Epithelial cell of proximal tubule (primary cell): Measurements from ENCODE around the gene SEMA7A. TPM values are rescaled to one million over a fixed set of nuclear protein-coding genes. Genes with fewer than 3 reads are reported as not detected.

Source experiments
- DNase-seq: peaks from one replicate; pipeline ENCODE4 v3.0.0-alpha.2; 2011; ENCODE audit warnings: low read depth
- H3K4me3 ChIP-seq: 2 replicates; pipeline ENCODE4 v1.5.1; 2011; ENCODE audit warnings: low read depth, mild to moderate bottlenecking, low read length
- total RNA-seq: library from RNA; depleted of rRNA; stranded (reverse); fragments of >200 nt; gene quantifications from 2 replicates; pipeline ENCODE4 v1.2.3, GENCODE V29; 2015
- TF ChIP-seq, protein P1 (sequence below): conservative IDR thresholded peaks from 2 replicates; pipeline ENCODE4 v1.5.1; 2012; ENCODE audit warnings: low read depth, mild to moderate bottlenecking, low read length

The SEMA7A gene
- total RNA-seq, 1 donor from 2014 or later, result 113 TPM

DNA sequence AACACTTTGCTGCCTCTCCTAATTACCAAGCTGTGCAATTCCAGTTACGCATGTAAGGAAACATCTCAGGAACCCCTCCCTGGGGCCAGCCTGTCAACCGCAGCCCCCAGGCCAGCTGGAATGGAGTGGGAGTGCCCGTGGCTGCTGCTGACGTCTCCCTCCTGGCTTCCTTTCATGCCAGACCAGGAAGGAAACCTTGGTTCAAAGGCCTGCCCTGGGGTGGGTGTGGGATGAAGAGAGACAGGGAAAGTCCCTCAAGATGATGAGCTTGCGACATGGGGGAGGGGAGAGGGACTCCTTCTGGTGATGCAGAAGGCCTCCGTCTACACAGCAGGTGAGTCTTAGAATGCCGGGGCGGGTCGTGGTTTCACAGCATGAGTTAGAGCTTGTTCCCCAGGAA lies 54.9 kb downstream of the SEMA7A start:
- no peak for DNase-seq
- no peak overlapping the region for H3K4me3 ChIP-seq
- TF ChIP-seq, protein P1, sequence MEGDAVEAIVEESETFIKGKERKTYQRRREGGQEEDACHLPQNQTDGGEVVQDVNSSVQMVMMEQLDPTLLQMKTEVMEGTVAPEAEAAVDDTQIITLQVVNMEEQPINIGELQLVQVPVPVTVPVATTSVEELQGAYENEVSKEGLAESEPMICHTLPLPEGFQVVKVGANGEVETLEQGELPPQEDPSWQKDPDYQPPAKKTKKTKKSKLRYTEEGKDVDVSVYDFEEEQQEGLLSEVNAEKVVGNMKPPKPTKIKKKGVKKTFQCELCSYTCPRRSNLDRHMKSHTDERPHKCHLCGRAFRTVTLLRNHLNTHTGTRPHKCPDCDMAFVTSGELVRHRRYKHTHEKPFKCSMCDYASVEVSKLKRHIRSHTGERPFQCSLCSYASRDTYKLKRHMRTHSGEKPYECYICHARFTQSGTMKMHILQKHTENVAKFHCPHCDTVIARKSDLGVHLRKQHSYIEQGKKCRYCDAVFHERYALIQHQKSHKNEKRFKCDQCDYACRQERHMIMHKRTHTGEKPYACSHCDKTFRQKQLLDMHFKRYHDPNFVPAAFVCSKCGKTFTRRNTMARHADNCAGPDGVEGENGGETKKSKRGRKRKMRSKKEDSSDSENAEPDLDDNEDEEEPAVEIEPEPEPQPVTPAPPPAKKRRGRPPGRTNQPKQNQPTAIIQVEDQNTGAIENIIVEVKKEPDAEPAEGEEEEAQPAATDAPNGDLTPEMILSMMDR, result no peak

DNA sequence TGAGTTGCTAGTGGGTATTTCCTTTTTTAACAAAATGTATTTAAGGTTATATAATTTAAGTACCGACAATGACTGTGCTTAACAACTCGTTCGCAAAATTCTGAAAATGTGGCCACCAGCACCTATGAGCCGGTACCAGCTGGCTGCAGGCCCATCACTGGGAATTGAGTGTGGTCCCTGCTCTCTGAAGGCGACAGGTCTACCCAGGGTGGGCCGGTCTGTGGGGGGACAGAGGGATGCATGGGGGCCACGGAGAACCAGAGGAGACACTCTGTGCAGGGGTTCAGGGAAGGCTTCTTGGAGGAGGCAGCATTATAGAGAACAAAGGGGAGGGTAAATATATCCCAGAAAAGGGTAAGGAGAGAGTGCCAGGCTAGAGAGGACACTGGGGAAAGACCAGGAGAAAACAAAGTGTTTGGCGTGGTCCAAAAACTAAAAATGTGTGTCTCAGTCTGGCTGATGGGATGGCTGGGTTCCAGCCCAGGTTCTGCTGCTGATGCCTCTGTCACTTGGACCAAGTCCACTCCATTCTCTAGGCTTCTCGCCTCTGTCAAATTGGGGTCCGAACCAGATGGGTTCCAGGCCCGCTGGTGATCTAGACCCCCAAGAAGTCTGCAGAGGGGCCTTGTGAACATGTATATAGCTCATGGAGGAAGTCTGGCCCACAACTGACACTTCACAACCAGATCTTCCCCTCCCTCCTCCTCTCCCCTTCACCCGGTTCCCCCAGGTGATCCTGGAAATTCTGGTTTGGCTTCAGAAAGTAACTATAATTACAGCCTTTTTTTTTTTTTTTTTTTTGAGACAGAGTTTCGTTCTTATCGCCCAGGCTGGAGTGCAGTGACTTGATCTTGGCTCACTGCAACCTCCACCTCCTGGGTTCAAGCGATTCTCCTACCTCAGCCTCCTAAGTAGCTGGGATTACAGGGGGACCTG lies 55.7 kb downstream of the SEMA7A start:
- H3K4me3 ChIP-seq, result no peak overlapping the region
- no peak for DNase-seq
- TF ChIP-seq, protein P1, result no peak

DNA sequence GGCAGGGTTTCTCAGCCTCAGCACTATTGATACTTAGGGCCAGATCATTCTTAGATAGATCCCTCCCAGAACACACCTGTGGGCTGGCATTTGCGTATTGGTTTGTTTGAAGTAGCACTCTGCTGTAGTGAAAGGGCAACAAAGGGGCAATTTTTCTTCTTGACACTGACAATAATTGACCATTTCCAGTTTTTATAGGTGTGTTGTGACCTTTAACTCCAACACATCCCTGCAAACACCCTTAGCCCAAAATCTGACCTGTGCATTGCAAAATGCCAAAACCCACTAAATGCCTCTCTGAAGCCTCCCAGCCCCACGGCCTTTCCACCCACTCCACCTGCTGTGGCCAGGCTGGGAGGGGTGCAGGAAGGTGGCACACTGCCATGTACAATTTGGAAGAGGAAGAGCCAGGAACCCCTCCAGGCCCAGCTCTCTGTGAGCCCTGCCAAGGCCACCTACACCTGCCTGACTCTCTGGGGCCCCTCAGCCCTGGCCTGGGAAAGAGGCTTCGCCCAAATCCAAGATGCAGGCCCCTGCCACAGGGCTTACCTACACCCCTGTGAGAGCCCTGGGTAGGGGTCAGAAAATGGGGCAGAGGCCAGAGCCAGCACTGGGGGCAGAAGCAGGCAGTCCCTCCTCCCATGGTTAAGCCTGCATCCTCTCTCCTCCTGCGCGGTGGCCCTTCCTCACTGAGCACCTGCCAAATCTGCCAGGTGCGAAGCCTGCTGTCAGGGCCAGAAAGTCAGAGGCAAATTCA lies 56.8 kb downstream of the SEMA7A start:
- H3K4me3 ChIP-seq, result no peak overlapping the region
- TF ChIP-seq, protein P1, result no peak
- no peak for DNase-seq

DNA sequence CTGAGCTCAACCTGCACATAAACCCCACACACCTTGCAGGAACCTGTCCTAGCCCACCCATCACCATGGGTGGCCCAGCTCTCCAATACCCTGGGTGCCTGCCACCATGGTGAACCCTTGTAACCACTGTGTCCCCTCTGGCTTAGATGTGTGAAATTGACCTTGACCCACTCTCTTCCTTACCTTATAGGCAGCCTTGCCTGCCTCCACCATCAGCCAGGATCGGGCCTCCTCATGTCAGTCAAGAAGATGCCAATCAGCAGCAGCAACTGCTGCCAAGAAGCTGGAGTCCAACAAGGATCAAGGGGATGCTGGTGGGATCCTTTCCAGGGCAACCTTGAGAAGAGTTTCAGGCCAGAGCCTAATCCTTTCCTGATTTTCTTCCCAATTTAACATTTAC lies 57.5 kb downstream of the SEMA7A start:
- DNase-seq, result no peak
- no peak overlapping the region for H3K4me3 ChIP-seq
- TF ChIP-seq, protein P1, result no peak

DNA sequence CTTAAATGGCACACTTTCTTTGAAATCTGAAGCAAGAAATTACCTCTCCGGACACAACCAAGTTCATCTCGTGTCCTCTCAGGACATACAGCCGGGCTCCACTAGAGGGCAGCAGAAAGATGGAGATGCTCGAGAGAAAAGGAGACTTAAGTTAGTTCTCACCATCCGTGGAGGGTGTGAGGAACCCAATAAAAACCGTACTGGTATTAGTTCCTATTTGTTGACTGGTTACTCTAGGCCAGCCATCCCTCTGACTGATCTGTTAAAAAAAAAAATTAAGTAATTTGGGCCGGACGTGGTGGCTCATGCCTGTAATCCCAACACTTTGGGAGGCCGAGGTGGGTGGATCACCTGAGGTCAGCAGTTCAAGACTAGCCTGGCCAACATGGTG lies 58.5 kb downstream of the SEMA7A start:
- no peak overlapping the region for H3K4me3 ChIP-seq
- TF ChIP-seq, protein P1, result peak; percentile 96
- DNase-seq, result no peak

DNA sequence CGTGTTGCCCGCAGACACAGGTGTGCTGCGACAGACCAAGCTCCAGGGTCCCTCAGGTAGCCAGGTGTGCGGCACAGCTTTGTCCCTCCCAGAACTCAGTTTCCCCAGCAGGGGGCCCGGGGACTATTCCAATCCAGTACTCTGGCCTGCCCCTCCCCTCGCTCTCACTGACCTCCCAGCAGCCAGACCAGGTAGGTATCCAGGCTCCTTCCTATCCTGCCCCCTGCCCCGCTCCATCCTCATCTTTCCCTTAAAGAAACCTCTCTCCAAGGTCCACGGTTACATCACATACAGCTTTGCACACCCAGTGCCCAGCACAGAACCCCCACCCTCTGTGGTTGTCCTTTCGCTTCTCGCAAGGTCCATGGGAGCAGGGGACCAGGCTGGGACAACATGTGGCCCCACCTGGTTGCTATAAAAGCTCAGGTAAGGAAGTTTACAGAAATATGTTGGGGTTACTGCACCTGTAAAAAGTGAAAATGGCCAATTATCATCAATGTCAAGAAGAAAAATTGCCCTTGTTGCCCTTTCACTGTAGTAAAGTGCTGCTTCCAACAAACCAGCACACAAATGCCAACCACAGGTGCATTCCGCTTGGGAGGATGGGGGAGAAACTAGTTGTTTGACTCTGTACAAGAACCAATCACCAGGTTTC lies 59.0 kb downstream of the SEMA7A start:
- no peak for DNase-seq
- TF ChIP-seq, protein P1, result no peak
- H3K4me3 ChIP-seq, result peak overlapping the region; percentile 68
